Measurements from ENCODE around the gene PGGHG.
"Not testable (repeated sequence)": the region's sequence is repeated elsewhere in the genome, so short reads cannot be mapped to it uniquely, and the experiment has no call there.

Gene PGGHG

GRCh38 chr11:267491-267994 is 21.4 kb upstream of the PGGHG start:
- in situ Hi-C loops (cut with HindIII; ENCODE audit: low sequenced_read_pairs), result no loop called here
- DNase-seq (ENCODE audit: low read depth, low spot score), result no peak

GRCh38 chr11:268716-269145 is 20.2 kb upstream of the PGGHG start:
- H3K4me3 ChIP-seq (ENCODE audit: low read depth, low read length); in situ Hi-C loops (cut with HindIII; ENCODE audit: low sequenced_read_pairs): not testable (repeated sequence)
- peak; percentile 2 for TF ChIP-seq CTCF (IDR thresholded peaks at IDR 0.05; ENCODE audit: low read depth, low read length)
- DNase-seq (ENCODE audit: low read depth, low spot score), result peak; percentile 19

More at GRCh38 chr11:267491-267994, 21.4 kb upstream of the PGGHG start:
- no peak overlapping the region for H3K4me3 ChIP-seq (ENCODE audit: low read depth, low read length)
- no peak for TF ChIP-seq CTCF (IDR thresholded peaks at IDR 0.05; ENCODE audit: low read depth, low read length)

GRCh38 chr11:269146-269890 is 19.6 kb upstream of the PGGHG start:
- in situ Hi-C loops (cut with HindIII; ENCODE audit: low sequenced_read_pairs), result no loop called here
- H3K4me3 ChIP-seq (ENCODE audit: low read depth, low read length), result no peak overlapping the region
- no peak for TF ChIP-seq CTCF (IDR thresholded peaks at IDR 0.05; ENCODE audit: low read depth, low read length)
- DNase-seq (ENCODE audit: low read depth, low spot score), result no peak

GRCh38 chr11:270451-271318 is 18.2 kb upstream of the PGGHG start:
- TF ChIP-seq CTCF (IDR thresholded peaks at IDR 0.05; ENCODE audit: low read depth, low read length), result no peak
- DNase-seq (ENCODE audit: low read depth, low spot score), result no peak
- H3K4me3 ChIP-seq (ENCODE audit: low read depth, low read length), result no peak overlapping the region
- in situ Hi-C loops (cut with HindIII; ENCODE audit: low sequenced_read_pairs), result no loop called here

- no peak for TF ChIP-seq CTCF (IDR thresholded peaks at IDR 0.05; ENCODE audit: low read depth, low read length)
- in situ Hi-C loops (cut with HindIII; ENCODE audit: low sequenced_read_pairs), result no loop called here
- no peak for DNase-seq (ENCODE audit: low read depth, low spot score)
- H3K4me3 ChIP-seq (ENCODE audit: low read depth, low read length), result no peak overlapping the region
These were observed 17.6 kb upstream of the PGGHG start for GRCh38 chr11:271319-271715.

GRCh38 chr11:272195-272930 is 16.6 kb upstream of the PGGHG start:
- no peak for TF ChIP-seq CTCF (IDR thresholded peaks at IDR 0.05; ENCODE audit: low read depth, low read length)
- DNase-seq (ENCODE audit: low read depth, low spot score), result no peak
- in situ Hi-C loops (cut with HindIII; ENCODE audit: low sequenced_read_pairs), result no loop called here
- H3K4me3 ChIP-seq (ENCODE audit: low read depth, low read length), result no peak overlapping the region
